HG02973 (cell line): ENCODE results near the gene PLCB1.

Source experiments
- ATAC-seq: cut with Tn5 transposase; IDR thresholded peaks from one replicate; pipeline ENCODE4 v1.9.1; 2021; ENCODE audit warnings: moderate library complexity; ENCODE audit not compliant: unreplicated experiment

Gene PLCB1

DNA sequence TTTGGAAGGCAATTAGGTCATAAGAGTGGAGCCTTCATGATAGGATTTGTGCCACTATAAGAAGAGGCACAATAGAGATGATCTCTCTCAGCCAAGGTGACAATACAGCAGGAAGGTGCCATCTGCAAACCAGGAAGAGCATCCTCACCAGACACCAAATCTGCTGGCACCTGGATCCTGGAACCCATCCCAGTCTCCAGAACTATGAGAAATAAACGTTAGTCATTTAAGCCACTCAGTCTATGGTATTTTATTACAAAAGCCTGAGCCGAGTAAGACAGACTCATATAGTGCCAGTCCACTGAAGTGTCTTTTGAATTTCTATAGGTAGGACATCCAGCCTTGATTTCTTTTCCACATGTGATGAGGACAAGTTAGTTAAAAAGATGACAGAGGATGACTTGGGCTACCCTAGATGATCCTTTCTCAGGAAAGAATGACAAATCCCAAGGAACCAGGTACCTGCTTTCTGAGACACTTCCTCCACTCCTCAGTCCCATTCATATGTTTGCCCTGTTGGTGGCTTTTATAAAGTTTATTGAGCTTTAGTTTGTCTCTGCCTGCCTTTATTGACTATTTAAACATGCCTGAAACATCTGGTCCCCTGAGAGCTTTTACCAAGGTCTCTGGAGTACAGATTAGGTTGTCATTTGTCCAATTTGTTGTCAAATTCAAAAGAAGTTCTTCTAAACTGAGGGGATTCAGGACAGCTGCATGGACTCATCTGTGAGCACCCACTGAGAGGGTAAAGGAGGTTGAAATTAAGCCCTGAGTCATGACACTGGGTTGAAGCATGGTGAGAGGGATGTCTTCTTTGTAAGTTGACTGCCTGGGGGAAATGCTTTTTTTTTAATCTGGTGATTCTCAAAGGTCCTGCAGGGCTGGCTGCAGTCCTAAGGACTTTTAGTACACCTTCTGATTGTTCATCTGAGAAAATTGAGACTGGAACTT lies 771.9 kb downstream of the PLCB1 start:
- ATAC-seq, result no peak

DNA sequence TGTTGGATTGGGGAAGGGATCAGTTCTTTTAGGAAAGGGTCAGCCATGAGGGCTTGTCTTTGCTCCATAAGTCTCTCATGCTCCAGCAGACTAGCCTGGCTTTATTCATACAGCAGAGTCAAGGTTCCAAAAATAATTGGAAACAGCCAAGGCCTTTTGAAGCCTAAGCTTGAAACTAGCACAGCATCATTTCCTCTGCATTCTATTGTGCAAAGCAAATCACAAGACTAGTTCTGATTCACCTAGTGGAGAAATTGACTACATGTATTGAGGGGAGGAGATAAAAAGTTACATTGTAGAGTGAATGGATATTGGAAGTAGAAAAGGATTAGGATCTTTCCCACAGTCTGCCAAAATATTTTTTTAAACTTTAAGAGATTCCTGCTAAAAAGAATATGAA lies 777.5 kb downstream of the PLCB1 start:
- ATAC-seq, result no peak

DNA sequence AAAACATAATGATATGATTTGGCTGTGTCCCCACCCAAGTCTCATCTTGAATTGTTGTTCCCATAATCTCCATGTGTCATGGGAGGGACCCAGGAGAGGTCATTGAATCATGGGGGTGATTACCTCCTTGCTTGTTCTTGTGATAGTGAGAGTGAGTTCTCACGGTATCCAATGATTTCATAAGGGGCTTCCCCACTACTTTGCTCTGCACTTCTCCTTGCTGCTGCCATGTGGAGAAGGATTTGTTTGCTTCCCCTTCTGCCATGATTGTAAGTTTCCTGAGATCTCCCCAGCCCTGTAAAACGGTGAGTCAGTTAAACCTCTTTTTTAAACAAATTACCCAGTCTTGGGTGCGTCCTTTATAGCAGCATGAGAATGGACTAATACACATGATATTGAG lies 780.0 kb downstream of the PLCB1 start:
- no peak for ATAC-seq

DNA sequence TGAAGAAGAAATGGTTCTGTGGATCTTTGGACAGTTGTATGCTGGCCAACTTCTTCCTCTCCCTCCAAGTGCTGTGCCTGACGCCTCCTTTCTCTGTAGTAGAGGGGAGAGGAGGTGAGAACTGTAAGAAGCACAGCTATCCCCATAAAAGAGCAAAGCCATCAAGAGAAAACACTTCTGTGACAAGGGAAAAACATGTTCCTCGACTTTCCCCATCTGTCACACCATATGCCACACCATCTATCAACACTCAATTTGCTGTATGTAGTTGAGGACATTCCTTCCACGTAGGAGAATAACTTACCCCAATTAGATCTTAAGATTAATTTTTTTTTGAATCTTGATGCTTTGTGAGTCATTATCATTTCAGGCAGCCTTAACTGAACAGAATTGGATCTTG lies 780.7 kb downstream of the PLCB1 start:
- no peak for ATAC-seq

DNA sequence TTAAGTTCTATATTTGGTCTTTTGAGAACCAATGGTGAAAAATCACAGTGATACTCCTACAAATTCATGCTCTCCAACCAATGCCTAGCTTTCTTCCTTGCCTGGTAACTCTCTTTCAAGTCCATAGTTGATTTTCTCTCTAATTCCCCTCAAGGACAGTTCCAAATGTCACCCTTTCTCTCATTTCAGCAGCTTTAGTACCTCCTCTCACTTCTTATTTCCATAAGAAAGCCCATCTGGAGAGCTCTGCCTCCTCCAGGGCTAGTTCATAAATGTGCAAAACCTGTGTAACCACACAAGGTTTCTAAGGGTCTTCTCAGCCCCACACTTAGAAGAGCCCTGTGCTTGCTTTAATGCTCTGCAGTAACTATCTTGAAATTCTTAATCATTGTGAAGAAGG lies 781.4 kb downstream of the PLCB1 start:
- no peak for ATAC-seq

DNA sequence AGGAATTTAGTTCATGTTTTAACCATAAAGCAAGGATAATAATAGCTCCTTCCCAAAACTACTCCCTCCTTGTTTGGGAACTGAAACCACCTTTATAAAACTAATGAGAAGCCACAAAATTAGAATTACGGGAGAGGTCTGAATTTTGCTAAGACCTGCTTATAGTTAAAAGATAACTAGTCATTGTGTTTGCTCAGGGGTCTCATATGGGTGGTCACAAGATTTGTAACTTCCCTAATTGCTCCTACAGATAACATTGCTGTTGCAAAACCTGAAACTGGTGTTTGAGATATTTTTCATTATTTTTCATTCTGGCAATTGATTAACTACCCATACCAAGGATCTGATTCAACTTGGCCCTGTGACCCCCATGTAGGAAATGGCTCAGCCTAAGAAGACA lies 782.4 kb downstream of the PLCB1 start:
- no peak for ATAC-seq

DNA sequence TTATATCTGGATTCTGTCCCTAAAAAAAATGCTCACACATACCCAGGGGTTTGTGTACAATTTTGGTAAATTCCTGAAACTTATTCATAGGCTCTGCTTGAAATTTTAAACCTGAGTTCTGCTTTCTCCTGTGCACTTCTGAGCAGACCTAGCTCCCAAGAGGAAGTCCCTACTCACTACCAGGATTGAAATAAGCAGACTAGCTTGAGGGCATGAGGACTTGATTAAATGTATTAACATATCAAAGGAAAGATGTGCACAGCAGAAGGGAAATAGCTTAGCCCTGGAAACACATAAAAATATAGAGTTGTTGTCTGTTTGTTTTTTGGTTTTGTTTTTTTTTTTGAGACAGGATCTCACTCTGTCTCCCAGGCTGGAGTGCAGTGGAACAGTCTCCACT lies 785.0 kb downstream of the PLCB1 start:
- no peak for ATAC-seq

DNA sequence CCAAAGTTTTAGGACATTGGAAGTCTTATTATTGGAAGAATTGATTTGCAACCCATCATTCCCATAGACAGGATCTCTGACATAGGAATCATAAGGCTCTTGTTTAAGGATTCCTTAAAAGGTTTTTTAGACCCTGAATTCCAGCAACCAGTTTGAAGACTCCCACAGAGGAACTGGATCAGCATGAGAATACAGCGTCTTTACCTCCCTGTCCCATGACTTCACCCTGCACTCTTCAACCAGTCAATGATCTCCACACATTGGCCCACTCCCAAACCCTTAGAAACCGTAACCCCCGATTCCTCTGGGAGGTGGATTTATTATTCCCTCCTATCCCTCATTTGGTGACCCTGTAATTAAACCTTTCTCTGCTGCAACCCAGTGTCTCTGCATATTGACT lies 786.1 kb downstream of the PLCB1 start:
- no peak for ATAC-seq

DNA sequence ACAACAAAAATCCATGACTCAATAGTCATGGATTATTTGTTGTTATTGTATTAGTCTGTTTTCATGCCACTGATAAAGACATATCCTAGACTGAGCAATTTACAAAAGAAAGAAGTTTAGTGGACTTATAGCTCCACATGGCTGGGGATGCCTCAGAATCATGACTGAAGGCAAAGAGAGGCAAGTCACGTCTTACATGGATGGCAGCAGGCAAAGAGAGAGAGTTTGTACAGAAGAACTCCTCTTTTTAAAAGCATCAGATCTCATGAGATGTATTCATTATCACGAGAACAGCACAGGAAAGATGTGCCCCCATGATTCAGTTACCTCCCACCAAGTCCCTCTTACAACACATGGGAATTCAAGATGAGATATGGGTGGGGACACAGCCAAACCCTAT lies 792.5 kb downstream of the PLCB1 start:
- no peak for ATAC-seq

DNA sequence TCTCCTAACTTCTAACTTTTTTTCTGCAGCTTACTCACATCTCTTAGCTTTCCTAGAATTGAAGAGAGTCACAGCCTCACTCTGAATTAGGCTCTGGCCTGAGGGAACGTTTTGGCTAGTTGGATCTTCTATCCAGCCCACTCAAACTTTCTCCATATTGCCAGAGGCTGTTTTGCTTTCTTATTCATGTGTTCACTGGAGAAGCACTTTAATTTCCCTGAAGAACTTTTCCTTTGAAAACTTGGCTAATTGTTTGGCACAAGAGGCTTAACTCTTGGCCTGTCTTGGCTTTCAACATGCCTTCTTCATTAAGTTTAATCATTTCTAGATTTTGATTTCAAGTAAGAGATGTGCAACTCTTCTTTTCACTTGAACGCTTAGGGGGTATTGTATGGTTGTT lies 798.7 kb downstream of the PLCB1 start:
- ATAC-seq, result no peak

DNA sequence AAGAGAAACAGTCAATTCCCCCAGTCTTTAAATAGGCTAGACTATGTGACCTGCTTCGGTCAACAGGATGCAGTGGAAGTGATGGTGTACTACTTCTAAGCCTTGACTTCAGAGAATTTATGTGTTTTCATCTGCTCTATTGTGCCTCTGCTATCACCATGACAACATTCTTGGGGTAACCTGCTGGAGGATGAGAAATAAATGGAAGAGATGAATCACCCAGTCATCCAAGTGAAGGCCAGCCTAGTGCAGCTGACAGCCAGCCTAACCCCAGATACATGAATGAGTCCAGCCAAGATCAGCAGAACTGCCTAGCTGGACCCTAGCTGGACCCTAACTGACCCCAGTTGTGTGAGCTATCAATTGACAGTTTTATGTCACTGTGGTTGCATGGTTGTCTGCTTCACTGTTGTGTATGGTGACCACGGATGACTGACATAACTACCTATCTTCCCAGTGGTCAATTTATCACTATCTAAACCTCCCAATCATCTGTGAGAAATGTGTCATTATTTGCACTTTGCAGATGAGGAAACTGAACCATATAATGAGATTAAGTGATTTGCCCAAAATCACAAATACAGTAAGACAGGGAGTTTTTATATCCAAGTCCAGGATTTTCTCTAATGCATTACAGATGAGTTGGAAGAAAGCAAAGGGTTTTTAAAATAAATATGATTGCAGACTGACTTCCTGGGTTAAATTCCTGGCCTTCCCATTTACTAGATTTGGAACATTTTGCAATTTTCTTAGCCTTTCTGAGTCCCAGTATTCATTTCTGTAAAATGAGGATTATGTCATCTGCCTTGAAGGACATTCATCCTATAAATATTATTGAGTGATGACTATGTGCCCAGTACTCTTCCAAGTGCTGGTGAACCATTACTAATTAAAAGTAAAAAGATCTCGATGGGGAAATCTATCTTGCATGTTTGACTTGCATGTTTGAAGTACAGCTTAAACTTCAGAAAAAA lies 800.4 kb downstream of the PLCB1 start:
- no peak for ATAC-seq

DNA sequence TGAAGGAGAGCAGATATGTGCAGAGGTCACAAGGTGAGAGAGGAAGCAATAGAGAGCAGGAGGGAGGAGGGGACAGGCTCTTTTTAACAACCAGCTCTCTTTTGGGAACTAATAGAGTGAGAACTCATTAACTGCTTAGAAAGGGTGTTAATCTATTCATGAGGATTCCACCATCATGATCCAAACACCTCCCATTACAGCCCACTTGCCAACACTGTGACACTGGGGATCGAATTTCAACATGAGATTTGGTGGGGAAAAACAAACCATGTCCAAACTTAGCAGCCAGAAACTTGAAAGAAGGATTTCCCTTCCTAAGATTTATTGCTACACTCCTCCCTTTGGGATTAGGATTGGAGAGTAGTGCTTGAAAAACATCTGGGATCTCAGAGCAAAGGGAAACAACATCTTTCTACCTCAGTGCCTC lies 801.3 kb downstream of the PLCB1 start:
- no peak for ATAC-seq

DNA sequence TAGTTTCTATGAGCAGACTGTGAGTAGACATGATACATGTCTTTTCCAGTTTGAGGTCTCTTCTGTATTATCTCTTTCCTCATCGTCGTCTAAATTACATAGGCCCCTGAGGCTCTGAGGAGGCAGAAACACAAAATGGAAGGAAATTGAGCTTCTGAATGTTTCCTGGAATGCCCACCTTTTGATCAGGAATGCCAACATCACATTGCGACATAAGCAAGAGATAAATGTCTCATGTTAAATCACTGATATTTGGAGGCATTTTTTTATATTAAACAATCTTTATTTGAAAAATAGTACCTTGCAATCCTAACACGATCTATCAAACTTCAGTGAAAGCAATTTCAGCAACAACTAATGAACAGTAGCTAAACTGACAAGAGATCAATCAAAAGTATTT lies 802.3 kb downstream of the PLCB1 start:
- ATAC-seq, result no peak
